GM19328 (cell line): ENCODE data around the gene CDH13.

Experiments used
- ATAC-seq: cut with Tn5 transposase; IDR thresholded peaks from one replicate; pipeline ENCODE4 v1.9.1; 2021; ENCODE audit warnings: mild to moderate bottlenecking, moderate library complexity; ENCODE audit not compliant: unreplicated experiment

The CDH13 gene

GRCh38 chr16:82833378-82833993 lies 206.7 kb downstream of the CDH13 start:
- ATAC-seq = no peak

DNA sequence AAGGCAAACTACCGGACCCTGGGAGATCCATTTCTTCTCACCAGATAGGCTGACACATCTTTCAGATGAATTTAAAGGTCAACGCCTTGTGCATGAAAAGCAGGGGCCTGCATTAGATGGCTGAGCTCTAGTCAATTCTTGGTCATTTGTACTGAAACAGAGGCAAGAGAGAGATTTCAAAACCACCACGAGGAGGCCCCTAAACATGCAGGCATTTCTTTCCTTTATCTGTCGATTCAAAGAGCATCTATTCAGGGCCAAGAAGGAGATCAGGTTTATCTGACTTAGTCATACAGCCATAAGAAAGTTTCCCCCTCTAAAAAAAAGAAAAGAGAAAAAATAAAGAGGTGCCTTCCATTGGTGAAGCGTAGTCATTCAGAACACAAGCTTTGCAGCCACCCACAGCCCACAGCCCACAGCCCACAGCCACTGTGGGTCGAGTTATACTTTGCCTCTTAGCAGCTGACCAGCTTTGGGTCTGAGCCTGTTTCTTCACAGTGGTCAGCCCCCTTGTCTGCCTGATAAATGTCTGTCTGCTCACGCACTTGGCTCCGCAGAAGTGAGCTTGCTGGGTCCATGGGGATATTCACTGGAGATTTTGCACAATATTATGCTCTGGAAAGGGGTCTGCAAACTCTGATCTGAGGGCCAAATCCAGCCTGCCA lies 207.5 kb downstream of the CDH13 start:
- no peak for ATAC-seq

DNA sequence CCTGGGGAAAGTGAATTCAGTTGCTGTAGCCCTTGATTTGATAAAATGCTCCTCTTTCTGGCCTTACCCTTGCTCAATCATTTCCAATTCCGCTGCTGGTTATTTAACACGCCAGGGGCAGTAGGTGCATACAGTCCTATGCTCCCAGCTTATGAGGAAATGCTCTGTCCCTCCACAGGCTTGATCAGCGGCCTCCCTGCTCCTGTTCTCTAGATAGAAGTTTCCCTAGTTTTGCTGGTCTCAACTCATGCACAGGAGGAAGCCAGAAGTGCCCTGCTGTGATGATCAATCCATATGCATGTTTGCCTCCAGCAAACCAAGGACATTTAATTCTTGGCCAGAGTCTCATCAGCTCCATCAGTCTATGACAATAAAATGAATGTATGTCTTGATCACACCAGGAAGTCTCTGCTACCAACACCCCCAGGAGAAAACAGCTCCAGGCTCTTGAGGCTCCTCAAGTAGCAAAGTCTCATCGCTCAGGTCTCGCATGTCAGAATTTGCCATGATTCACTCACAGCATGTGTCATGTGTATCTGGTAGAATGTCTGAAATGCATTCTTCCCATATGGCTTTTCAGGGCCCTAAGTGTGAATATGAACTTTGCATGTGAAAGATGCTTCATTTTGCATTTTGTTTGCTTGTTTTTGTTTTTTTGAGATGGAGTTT lies 208.9 kb downstream of the CDH13 start:
- ATAC-seq = no peak

- no peak for ATAC-seq
Observed at GRCh38 chr16:82841108-82841507, 214.3 kb downstream of the CDH13 start.

- ATAC-seq = no peak
Observed at GRCh38 chr16:82843606-82844271, 217.0 kb downstream of the CDH13 start.

DNA sequence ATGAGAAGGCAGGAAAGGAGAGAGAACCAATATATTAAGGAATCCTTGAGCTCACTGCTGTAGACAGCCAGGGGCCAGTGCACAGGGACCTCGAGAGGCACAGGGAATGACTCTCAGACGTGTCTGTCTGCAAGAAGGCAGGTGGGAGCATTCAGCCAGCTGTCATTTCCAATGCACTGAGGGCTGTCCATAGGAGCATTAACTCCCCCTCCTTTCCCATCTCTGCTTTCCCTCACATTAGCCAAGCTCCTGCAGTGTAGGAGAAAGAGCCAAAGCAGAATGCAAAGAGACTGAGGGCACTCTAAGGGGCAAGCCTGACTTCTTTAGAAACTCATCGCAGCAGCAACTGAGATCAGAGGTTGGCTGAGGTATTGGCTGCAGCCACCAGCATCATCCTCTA lies 218.3 kb downstream of the CDH13 start:
- no peak for ATAC-seq

GRCh38 chr16:82846806-82847205 lies 220.0 kb downstream of the CDH13 start:
- no peak for ATAC-seq

GRCh38 chr16:82848013-82848412 lies 221.2 kb downstream of the CDH13 start:
- ATAC-seq = no peak

DNA sequence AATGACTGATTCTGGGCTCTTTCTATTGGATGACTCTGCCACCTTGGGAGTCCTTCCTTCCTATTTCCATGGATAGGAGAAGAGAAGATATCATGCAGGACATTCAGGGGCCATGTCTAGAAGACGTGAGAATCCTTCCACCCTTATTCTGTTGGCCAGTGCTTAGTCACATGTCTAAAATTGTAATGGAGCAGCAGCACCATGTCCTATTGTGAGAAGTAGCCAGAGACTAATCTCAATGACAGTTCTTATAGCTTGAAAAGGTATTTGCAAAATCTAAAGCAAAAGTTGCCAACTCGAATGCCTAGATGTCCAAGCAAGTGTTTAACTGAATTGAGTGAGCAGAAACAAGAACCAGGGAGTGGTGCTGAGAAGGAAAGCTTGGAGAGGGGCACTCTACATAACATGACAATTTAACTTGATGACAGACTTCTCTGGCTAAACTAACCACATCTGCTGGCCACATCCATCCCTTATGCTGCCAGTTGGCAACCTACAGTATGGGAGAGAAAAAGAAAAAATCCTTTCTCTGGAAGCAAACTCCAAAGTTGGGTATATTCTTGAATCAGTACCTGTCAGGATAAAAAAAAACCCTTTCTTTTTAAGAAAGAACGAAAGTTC lies 225.7 kb downstream of the CDH13 start:
- no peak for ATAC-seq

GRCh38 chr16:82855471-82855870 lies 228.7 kb downstream of the CDH13 start:
- no peak for ATAC-seq

GRCh38 chr16:82857693-82858365 lies 231.1 kb downstream of the CDH13 start:
- no peak for ATAC-seq

DNA sequence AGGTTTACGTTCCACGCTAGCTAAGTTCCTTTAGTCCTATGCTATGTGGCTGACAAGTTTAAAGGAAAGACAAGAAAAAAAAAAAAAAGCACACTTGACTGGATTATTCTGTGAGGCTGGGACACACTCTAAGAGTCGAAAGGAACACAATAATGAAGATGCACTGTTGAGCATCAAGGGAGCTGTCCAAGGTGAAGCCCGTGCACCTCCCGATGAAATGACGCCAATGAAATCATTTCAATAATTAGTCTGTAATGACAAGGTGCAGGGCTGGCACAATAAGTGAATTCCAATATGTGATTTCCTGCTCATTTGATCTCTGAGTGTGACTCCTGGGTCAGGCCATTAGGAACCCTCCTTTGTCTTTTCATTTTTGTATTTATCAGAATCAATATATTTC lies 232.9 kb downstream of the CDH13 start:
- no peak for ATAC-seq

DNA sequence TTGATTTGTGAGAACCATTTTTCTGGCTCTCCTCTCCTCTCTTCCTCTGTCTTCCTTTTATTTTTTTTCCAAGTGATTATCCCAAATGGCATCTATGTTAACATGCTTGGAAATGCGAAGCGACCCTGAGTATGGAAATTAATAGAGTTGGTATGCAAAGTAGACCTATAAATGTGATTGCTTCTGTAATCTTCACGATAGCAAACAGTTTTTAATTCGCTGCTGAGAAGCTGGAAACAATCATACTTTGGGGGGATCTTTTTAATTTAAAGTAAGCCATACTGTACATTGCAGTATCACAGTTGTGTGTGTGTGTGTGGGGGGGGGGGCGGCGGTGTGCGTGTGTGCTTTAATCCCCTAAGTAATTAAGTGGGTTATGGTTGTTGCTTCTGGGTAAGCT lies 233.3 kb downstream of the CDH13 start:
- no peak for ATAC-seq

GRCh38 chr16:82862057-82862456 lies 235.3 kb downstream of the CDH13 start:
- no peak for ATAC-seq

DNA sequence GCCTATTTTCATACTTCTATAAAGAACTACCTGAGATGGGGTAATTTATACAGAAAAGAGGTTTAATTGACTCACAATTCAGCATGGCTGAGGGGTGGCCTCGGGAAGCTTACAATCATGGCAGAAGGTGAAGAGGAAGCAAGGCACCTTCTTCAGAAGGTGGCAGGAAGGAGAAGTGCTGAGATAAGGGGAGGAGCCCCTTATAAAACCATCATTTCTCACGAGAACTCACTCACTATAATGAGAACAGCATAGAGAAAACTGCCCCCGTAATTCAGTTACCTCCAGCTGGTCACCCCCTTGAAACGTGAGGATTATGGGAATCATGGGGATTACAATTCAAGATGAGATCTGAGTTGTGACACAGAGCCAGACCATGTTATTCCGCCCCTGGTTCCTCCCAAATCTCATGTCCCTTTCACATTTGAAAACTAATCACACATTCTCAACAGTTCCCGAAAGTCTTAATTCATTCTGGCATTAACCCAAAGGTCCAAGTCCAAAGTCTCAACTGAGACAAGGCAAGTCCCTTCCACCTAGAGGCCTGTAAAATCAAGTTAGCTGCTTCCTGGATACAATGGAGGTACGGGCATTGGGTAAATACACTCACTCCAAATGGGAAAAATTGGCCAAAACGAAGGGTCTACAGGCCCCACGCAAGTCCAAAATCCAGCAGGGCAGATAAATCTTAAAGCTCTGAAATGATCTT lies 237.7 kb downstream of the CDH13 start:
- no peak for ATAC-seq

DNA sequence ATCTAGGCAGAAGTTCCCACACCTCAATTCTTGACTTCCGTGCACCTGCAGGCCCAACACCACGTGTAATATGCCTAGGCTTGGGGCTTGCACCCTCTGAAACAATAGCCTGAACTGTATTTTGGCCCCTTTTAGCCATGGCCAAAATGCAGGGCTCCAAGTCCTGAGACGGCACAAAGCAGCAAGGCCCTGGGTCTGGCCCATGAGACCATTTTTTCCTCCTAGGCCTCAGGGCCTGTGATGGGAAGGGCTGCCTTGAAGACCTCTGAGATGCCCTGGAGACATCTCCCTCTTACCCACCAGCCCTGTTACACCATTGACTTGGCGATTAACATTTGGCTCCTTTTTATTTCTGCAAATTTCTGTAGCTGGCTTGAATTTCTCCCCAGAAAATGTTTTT lies 238.6 kb downstream of the CDH13 start:
- ATAC-seq = no peak

DNA sequence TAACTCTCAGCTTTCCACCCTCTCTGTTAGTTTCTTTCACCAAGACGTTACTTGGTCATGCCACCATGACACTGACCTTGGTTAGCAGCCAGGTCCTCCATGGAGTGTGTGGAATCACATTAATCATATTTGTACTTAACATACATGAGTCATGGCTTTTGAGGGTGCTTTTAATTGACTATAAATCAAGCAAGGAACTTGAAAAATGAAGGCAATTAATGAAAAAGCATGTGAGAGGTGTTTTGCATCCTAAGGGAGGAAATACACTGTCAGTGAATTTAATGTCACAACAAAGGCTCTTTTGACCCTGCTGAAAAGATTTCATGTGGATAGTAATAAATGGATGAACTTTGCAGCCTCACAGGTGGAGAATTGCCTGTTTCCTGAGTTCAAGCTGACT lies 240.7 kb downstream of the CDH13 start:
- no peak for ATAC-seq

DNA sequence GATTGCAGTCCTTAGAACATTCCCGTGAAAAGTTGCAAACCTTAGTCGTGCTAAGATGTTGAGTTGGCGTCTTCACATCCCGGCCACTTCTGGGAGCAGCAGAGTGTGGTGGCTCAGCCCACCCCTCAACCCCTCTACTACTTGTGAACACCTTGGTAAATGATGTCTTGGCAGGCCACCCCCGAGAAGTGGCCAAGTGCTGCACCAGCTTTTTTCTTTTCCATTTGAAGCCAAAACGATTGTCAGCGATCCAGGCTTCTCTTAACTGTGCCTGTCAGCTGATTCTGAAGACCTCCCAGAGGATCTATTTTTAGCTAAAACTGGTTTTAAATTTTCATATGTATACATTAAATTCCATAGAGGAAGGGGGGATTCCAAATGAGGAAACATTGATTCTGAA lies 247.5 kb downstream of the CDH13 start:
- no peak for ATAC-seq

- ATAC-seq = no peak
Observed at GRCh38 chr16:82874672-82875071, 247.9 kb downstream of the CDH13 start.

GRCh38 chr16:82876951-82877350 lies 250.2 kb downstream of the CDH13 start:
- no peak for ATAC-seq
